HG03558 (cell line): ENCODE measurements around the gene ABCA1.
"Not testable (repeated sequence)": the region's sequence is repeated elsewhere in the genome, so short reads cannot be mapped to it uniquely, and the experiment has no call there.

Experiments used
- ATAC-seq: cut with Tn5 transposase; IDR thresholded peaks from one replicate; pipeline ENCODE4 v1.9.1; 2021; ENCODE audit warnings: moderate number of reproducible peaks; ENCODE audit not compliant: unreplicated experiment; ENCODE audit errors: extremely low read depth

The ABCA1 gene

DNA sequence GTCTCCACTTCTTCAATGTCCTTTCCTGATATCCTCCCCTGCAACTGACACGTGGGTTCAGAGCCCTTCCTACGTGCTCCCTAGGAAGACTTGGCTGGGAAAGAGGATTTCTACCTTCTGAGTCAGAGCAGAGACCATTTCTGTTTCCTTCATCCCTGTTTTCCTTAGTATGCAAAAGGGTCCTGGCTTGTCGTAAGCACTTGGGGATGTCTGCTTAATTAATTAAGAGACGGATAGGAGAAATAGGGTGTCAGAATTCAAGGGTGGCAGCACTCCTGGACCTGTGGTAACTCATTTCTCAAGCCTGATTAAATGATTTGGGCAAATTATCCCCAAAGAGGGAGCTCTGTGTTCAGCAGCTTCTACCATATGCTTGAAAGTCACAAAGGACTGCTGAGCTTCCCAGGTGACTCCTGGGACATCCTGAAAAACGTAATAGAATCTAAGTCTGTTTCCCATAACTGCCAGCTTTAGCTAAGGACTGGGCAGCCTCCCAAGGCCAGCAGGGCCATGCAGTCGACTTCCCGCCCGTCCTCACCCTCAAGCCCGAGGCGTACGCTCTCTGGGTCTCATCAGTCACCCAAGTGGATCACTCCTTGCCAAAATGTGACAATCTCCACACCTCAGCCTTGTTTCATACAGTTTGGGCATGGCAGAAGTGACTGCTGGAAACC is 20.5 kb downstream of the ABCA1 start:
- ATAC-seq, result no peak

DNA sequence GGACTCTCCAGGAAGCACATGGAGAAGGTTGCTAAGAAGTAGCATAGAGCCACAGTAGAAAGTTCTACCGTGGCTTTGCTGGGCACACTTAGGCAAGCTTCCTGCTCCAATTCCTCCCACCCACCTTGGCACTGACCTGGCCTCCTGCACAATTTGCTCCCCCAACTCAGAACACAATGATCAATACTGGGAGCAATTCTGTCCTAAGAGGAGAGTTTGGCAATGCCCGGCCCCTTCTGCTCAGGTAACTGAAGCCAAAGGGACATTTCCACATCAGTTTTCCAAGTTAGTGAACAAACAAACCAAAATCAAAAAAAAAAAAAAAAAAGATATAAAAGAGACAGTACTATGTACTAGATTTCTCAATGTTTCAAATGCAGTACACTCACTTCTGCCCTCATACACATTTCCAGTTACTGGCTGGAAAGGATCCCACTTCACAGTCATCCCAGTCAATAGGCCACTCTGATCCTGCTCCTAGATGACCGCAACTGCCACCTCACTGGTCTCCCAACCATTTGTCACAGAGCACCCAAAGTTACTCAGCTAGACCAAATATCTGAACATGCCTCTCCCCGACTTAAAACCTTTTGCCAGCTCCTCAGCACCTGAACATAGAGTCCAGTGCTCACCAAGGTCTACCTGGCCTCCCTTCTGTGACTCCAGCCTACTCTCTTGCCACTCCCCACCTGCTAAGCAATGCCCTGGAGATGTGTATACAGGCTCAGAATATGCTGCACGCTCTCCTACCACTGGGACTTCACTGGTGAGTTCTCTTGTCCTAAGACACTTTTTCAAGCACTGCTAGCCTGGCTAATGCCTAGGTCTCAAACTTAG is 21.3 kb downstream of the ABCA1 start:
- ATAC-seq, result no peak

DNA sequence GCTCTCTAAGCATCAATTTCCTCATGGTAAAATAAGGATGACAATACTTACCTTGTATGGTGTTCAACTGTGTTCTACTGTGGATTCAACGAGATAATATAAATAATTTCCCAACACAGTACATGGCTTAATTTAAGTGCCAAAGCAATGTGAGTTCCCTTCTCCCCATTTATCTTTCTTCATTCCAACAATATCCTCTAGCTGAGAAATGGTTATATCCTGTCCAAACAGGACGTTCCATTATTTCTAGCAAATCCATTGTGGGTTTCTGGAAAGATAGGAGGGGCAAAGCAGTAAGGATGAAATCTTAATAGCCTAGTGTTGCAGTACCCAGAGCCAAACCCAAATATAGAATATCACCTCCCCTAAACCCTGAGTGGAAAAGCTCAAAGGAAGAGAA is 22.0 kb downstream of the ABCA1 start:
- ATAC-seq, result no peak

DNA sequence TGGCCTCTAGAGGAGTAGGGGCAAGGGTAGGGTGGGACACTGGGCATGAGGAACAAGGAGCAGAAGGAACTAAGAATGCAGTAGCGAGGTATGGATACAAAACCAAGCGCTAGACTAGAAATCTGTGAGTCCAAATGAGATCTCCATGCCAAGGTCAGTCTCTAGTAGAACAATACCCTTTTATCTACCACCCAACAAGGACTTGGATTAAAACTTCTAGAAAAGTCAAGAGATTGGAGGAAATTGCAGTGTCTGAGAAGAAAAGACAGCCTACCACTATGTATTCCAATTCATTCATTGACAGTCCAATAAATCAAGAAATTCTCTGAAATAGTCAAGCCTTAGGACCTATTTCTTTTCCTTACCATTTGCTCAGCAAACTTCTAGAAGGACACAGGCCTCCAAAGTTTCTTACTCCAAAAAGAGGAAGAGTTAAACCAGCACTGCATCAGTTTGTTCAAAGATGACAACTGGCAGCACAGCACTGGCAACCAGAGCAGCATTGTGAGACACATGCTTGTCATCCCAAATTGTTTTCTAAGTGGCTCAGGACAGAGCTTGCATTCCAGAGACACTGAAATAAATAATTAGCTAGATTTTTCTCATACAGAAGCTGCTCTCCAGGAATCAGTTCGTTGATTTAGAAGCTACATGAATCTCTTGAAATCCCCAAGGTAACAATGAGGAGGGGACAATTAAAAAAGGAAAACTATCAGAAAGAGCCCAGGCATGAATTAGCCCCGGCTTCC is 22.6 kb downstream of the ABCA1 start:
- ATAC-seq, result no peak

DNA sequence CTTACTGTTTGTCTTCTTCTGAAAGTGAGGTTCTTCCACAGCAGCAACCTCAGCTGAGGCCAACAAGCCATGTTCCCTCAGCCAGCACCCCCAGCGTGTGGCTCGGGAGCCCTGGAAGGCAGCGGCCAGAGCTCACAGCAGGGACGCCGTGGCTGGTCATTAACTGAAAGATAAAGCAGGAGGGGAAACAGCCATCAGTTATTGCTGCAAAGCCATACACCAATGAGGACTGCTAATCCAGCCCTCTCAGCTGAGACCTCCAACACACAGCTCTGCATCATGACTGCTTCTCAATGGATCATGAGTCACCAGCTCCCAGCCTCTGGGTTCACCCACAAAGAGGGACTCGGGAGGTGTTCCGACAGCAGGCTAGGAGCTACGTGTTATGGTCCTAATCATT is 24.3 kb downstream of the ABCA1 start:
- ATAC-seq, result no peak

DNA sequence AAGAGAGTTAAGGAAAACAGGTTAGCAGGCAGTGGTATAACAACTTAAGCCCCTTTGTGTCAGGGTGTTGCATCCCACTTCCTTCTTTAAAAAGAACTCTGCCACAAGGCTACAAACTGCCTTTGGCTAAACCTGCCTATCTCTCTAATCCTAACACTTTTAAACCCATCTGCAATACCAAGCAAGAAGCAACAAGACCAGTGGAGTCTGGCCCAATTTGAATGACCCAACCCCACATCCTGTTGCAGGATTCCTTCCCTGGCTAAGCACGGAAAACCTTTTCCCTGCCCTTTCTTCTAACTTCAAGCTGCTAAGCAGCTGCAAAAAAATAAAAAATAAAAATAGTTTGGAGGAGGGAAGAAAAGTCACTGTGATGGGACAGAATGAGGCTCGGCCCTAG is 27.1 kb downstream of the ABCA1 start:
- ATAC-seq, result no peak

DNA sequence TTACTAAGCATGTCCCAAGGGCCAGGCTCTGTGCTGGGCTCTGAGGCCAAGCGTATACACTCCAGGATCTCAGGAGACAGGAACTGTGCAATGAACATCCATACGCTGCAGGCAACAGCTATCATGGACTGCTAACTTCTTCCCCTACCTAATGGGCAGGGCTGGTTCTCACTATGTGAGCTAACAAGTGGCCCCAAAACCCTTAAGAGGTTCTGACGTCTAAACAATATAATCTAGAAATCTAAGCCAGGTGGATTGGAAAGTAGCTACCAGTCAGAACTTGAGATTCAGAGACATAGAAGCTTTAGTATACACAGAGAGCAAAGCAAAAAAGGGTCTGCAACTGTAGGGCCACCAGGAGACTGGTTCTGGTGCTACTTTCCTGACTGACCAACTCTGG is 27.6 kb downstream of the ABCA1 start:
- ATAC-seq, result no peak

DNA sequence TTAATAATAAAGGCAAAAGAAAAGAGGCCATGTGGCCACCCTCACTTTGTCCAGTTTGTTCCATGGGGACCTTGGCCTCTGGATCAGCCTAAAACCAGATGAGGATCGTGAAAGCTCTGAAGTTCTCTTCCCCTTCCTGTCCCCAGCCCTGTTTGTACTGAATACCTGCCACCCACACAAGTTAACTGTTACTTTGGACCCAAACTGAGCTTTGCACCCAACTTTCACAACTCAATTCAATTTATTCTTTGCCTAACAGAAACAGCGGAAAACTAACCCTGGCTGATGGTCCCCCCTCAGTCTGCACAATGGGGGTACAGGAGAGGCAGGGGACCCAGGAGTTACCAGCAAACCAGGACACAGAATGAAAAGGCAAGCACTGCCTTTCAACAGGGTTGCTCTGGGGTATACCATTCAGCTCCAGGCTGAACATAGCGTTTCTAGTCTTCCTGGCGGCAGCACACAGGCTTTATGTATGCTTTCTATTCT is 28.2 kb downstream of the ABCA1 start:
- ATAC-seq, result no peak

DNA sequence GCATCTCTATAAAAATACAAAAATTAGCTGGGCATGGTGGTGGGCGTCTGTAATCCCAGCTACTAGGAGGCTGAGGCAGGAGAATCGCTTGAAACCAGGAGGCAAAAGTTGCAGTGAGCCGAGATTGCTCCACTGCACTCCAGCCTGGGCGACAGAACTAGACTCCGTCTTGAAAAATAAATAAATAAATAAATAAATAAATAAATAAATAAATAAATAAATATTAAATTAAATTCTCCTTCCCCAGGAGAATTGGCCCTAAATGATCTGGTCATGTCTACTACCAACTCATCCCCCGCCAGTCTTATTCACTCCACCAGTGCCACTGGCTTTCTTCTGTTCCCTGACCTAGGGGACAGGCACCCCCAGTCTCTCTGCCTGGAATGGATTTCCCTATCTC is 29.6 kb downstream of the ABCA1 start:
- not testable (repeated sequence) for ATAC-seq

DNA sequence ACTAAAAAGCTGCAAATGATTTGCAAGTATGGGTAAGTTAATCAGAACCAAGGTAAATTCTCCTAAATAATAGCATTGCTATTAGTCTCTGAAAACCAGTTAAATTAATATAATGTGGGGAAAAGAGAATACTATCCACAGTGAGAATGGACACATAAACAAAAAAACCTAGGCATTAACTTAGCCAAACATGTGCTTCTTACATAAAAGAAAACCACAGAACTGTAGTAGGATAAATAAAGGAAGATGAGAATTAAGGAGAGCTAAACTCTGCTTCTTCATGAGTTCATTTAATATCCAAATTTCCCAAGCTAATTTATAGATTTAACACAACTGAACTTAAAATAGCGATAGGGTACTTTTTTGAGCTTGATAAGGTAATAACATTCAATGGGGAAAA is 31.8 kb downstream of the ABCA1 start:
- no peak for ATAC-seq

DNA sequence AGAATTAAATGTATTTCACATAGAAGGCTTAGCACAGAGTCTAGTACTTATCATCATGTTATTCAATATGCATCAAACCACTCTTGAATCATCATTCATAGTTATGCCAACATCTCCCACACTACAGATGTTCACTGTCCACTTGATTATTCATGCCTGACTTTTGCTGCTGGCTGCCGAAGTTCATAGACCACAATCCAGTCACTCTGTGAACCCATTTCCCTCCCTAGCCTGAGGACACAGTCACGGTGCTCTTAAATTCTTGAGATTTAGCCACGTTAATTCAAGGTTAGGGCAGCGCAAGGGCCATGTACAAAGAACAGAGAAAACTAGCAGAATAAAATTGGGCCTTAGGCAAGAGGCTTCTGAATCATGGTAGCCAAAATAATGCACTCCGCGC is 32.4 kb downstream of the ABCA1 start:
- ATAC-seq, result no peak

DNA sequence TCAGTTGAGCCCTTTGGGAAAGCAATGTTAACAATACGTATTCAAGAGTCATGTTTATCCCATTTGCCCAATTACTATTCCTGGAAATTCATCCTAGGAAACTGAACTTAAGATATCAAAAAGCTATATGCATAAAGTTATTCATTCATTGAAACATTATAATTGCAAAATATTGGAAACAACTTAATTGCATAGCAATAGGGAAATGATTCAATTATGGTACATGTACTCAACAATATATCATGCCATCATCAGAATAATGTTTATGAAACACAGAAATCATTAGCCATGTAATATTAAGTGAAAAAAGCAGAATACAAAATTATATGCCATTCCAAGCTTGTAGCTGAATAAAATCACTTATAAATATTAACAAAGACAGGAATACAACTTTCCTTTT is 35.3 kb downstream of the ABCA1 start:
- ATAC-seq, result no peak

DNA sequence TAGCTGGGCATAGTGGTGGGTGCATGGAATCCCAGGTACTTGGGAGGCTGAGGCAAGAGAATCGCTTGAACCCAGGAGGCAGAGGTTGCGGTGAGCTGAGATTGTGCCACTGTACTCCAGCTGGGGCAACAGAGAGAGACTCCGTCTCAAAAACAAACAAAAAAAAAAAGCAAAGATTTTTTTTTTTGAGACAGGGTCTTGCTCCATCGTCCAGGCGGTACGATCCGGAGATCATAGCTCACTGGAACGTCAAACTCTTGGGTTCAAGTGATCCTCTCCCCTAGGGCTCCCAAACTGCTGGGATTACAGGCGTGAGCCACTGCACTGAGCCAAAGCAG is 37.6 kb downstream of the ABCA1 start:
- ATAC-seq, result no peak

DNA sequence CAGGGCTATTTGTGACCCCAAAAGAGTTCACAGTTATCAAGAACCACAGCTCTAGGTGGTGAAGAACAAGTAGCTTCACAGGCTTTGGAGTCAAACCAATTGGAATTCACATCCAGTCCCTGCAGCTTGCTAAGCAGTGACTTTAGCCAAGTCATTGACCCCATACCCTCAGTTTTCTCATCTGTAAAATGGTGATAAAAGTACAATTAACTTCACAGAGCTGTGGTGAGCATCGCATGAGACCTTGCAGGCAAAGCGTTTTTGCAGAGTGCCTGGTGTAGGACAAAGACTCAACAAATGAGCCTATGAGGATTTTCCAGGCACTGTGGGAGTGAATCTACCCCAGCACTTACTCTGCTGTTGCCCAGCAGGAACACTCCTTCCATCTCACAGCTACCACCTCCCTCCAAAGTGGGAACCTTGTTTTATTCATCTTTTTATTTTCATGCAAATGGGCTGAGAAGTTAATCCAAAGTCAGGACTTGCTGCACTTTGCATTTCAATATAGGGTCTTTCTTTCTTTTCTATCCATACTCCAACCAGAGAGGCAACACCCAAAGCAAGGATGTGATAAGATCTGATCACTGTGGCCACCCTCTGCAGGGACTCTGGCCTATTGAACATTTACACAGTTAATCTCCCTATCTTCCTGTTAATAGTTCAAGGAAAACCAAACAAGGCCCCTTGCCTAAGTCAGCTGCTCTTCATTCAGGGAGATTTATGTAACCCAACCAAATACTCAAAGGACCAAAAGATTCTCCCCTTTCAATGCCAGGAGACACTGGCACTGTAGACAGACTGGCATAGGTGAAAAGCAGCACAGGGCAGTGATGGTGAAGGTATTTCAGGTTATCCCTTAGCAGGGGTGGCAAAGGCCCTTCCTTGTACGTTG is 41.9 kb downstream of the ABCA1 start:
- no peak for ATAC-seq

DNA sequence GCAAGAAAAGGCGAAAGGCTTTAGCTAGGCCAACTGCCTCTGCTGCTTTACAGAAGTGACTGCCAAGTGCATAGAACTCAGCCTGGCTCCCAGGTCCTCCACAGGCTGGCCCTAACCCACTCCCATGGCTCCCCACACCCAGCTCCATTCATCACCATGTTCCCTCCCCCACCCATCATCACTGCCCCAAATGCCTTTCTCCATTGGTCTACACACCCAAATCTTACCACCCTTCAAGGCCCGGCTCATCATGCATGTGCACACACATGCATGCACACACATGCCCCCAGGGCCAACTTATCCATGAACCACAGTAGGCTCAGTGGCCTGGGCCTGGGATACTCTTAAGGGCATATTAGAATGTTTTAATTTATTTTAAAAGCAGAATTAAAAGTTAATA is 44.8 kb downstream of the ABCA1 start:
- ATAC-seq, result no peak

DNA sequence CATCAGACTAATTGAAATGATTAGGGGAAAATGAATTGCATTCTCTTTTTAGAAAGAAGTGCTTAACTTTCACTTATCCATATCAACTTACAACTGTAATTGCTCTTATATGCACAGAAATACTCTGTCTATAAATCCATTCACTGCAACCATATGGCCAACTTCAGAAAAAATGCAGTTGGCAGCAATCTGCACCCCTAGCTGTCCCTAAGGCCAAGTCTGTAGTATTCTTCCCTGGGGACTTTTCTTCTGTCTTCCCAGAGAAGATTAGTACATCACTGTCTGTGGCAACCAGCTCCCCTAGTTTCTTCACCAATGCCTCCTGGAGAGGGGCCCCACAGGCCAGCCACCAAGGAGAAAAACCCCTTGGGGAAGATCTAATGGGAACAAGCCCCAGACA is 45.4 kb downstream of the ABCA1 start:
- no peak for ATAC-seq

DNA sequence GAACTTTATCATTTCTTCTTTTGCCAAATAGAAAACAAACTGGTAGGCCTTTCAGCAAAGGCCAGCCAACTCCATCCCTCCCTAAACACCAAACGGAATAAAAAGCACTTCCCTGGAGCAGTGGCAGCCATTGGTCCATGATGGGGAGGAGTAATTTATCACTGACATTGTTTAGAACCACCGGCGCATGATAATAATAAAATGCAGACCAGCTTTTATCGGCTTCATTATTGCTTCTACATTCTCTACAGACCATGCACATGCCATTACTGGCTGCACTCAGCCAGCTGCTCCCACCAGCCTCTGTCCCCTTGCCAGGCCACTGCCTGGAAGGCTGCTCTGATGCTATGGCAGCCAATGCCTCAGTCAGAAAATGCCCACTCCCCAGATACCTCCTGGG is 45.9 kb downstream of the ABCA1 start:
- ATAC-seq, result no peak

DNA sequence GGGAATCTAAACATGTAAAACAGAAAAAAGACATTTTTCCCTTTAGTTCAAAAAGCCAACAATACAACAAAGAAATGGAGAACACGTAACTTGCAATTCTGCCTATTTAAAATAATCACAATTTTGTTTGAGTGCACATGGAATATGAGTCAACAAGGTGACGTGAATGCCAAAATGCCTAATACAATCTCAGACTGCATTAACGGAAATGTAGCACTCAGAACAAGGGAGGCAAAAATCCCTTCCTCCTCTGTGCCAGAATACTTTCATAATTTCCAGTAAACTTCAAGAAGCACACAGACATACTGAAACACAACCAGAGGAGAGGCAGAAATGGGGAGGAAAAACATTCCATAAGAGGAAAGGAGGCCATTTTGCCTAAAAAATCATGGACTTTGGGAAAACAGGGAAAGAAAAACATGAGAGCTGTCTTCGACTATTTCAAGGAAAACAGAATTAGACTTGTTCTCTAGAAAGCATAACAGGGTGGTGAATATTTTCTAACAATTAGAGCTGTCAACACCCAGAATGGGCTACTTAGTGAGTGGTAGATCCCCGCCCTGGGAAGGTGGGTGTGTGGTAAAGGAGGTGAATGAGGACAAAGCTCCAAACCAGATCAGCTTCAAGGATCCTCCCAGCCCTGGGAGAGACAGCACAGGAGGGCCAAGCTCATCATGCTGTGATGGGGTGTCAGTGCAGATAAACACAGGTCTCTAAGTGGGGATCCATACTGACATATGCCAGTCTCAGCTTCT is 48.2 kb downstream of the ABCA1 start:
- no peak for ATAC-seq

DNA sequence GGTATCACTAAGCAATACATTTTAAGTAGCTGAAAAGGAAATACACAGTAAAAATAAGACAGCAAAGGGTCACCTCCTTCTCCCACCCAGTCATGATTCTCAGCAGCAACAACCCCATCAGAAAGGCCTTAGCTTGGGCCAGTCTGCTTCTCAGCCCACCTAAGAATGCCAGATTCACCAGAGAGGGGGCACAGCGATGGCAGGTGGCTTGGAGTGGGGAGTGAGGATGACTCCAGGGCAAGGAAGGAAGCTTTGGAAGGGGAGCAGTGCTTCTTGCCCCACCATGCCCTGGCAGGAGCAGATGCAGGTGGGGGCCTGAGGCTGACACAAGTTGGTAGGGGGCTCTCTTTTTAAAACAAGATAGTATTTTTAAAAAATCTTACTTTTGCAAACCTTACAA is 51.4 kb downstream of the ABCA1 start:
- no peak for ATAC-seq

DNA sequence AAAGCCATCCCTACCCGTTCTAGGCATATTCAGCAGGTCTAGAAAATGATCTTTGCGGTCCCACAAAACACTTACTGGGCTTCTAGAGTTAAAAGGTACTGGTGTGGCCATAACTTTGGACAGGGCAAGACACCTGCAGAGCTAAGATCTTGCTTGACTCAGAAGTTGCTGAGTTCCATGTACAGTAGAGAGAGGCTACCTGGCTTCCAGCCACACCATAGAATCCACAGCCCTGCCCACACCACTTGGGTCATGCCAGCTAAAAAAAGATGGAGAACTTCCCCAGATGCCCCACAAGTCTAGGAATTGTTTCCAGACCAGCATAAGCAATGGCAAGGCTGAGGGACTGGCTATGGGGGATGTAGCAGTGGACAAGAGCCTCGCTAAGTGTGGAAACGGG is 52.1 kb downstream of the ABCA1 start:
- ATAC-seq, result no peak
